Heart left ventricle (tissue), 16 donors: ENCODE data around the gene RNF34. TPM values are rescaled to one million over a fixed set of nuclear protein-coding genes. Genes with fewer than 3 reads are reported as not detected.

ENCODE experiments used
- ATAC-seq, 4 donors: fragments of 200-7000 bp; cut with Tn5 transposase; one replicate each; pipeline ENCODE4 v1.9.1; 2020 to 2022; ENCODE audit warnings: moderate library complexity in 4 of 4, mild to moderate bottlenecking in 3 of 4, moderate number of reproducible peaks in 1 of 4
- DNase-seq, 5 donors: peaks; one replicate each; pipeline ENCODE4 v3.0.0-alpha.2; 2020
- H3K27ac ChIP-seq, 12 donors: fragments of 200-600 bp; sonication (generic) in 4 of 12; one replicate each; pipeline versions ENCODE4 v1.5.0 to v1.8.0; 2016 to 2022; ENCODE audit warnings: mild to moderate bottlenecking in 2 of 12
- H3K27me3 ChIP-seq, 9 donors: fragments of 200-600 bp; sonication (generic) in 2 of 9; one replicate each; pipeline versions ENCODE4 v1.5.1 to v1.8.0; 2016 to 2022; ENCODE audit warnings: mild to moderate bottlenecking in 3 of 9
- H3K36me3 ChIP-seq, 9 donors: fragments of 200-600 bp; sonication (generic) in 2 of 9; one replicate each; pipeline versions ENCODE4 v1.5.0 to v1.8.0; 2018 to 2022; ENCODE audit warnings: mild to moderate bottlenecking in 2 of 9
- H3K4me1 ChIP-seq, 12 donors: fragments of 200-600 bp; sonication (generic) in 4 of 12; one replicate each; pipeline versions ENCODE4 v1.5.0 to v1.8.0; 2016 to 2022; ENCODE audit warnings: mild to moderate bottlenecking in 3 of 12
- H3K4me3 ChIP-seq, 12 donors: fragments of 200-600 bp; sonication (generic) in 4 of 12; one replicate each; pipeline versions ENCODE4 v1.5.0 to v1.8.0; 2017 to 2022; ENCODE audit warnings: mild to moderate bottlenecking in 9 of 12, moderate library complexity in 4 of 12
- H3K9me3 ChIP-seq, 12 donors: fragments of 200-600 bp; sonication (generic) in 4 of 12; one replicate each; pipeline versions ENCODE4 v1.5.0 to v1.8.0; 2016 to 2022; ENCODE audit warnings: mild to moderate bottlenecking in 1 of 12
- CTCF ChIP-seq, 12 donors: fragments of 200-600 bp; sonication (generic) in 4 of 12; IDR thresholded peaks; one replicate each; pipeline versions ENCODE4 v1.5.0 to v1.8.0; 2018 to 2022; ENCODE audit warnings: antibody characterized with exemption in 12 of 12, mild to moderate bottlenecking in 5 of 12
- POLR2A ChIP-seq, 2 donors: fragments of 450-650 bp; IDR thresholded peaks; one replicate each; pipeline ENCODE4 v1.6.1; 2017; ENCODE audit warnings: antibody characterized with exemption in 2 of 2, mild to moderate bottlenecking in 2 of 2, moderate library complexity in 2 of 2
- WGBS, 4 donors: extraction: QIAGEN DNeasy Blood & Tissue Kit in 2 of 4; methylation state at CpG; one replicate each; pipeline versions ENCODE4 v1.1.5 to v1.1.7; 2013 to 2018; 5-methylcytosine and 5-hydroxymethylcytosine counted together
- intact Hi-C, 10 donors: fragments of 100-400 bp; cut with DNase I; formaldehyde crosslinking; loops; one replicate each; pipeline versions ENCODE4 v1.11.1 to v1.14.2; 2022
- polyA plus RNA-seq, 2 donors: library from polyadenylated mRNA; stranded (reverse); fragments of 200-250 nt; gene quantifications; one replicate each; pipeline ENCODE4 v1.2.3, GENCODE V29; 2013
- total RNA-seq, 9 donors: library from RNA; depleted of rRNA in 2 of 9; stranded (reverse); fragments of >200 nt in 2 of 9; fragmentation: NEBNext Ultra II Directional in 3 of 9; extraction: Animal tissue kit (Norgen Biotek cat#: 25700) in 3 of 9; gene quantifications; one replicate each; pipeline versions ENCODE4 v1.1.0 to v1.2.4, GENCODE V29; 2016 to 2023
- donor health status: ischemic (EF 13 %, LVEDD 7.1; RV severe dilation, severe dysfunction).
- donor health status: healthy with polysubstance abuse.
- donor health status: DM: no; HTN: yes; CAD: no.
- donor health status: DM: no; HTN: no; CAD: no.
- donor health status: ischemic (EF 25% LVEDD 6.9; RV normal size, moderate dysfunction).
- donor health status: ischemic (EF 25% LVEDD 5.7; RV mildly dilated, moderate dysfunction).
- donor health status: healthy.
- donor health status: DM: yes; HTN: yes; CAD: no.
- donor health status: ischemic (EF 35%, LVEDD 5.7; RV mildly dilated, moderate dysfunction).
- donor health status: nonischemic (EF 11% LVEDD 7.7; RV severe dilation, severe dysfunction).
- donor health status: DM: yes; HTN: yes; CAD: no.
- donor health status: PGD.
- donor health status: ischemic (EF 29% LVEDD 5.4; RV normal size, mild dysfunction).
- donor health status: nonischemic (EF 23%, LVEDD 6.1; RV moderate dilation, normal function).

Gene RNF34
- total and polyA plus RNA-seq, 11 donors, result 19.3 to 31.5 (median 25.7) TPM

GRCh38 chr12:121413917-121414316, 14.0 kb downstream of the RNF34 start:
- ATAC-seq (no peak), DNase-seq (no peak)
- H3K27ac ChIP-seq, result no peak overlapping the region
- no peaks in the 10 kb centered on the region for H3K9me3 ChIP-seq
- intact Hi-C loops, result no loop called here
- no peak for TF ChIP-seq CTCF (IDR thresholded peaks at IDR 0.05)
- TF ChIP-seq POLR2A (IDR thresholded peaks at IDR 0.05), result no peak
- peaks cover 0 to 51% (median 40%) of the 10 kb centered on the region in 9 donors for H3K36me3 ChIP-seq
- WGBS, 4 donors, result 83 to 98% (median 91%) methylated on average over 1 of the region's 1 CpG
- peaks cover 0 to 9% (median 2%) of the 10 kb centered on the region in 12 donors for H3K4me1 ChIP-seq
- H3K27me3 ChIP-seq, result no peaks in the 10 kb centered on the region
- H3K4me3 ChIP-seq, result no peak overlapping the region

GRCh38 chr12:121417847-121418246, 17.9 kb downstream of the RNF34 start:
- ATAC-seq, result peak in 2 of 4 donors; percentile 43 to 44
- Histone ChIP-seq H3K27me3 (no peaks in the 10 kb centered on the region), H3K4me3 (no peak overlapping the region), H3K4me1 (peaks cover 0 to 22% (median 3%) of the 10 kb centered on the region in 12 donors), H3K9me3 (no peaks in the 10 kb centered on the region), H3K27ac (no peak overlapping the region), H3K36me3 (peaks cover 0 to 86% (median 78%) of the 10 kb centered on the region in 9 donors)
- no peak for DNase-seq
- intact Hi-C loops, result no loop called here
- WGBS, 4 donors, result 58 to 71% (median 59%) methylated on average over 6 of the region's 6 CpGs
- no peak for TF ChIP-seq CTCF (IDR thresholded peaks at IDR 0.05)
- no peak for TF ChIP-seq POLR2A (IDR thresholded peaks at IDR 0.05)

- Histone ChIP-seq H3K4me3 (no peak overlapping the region), H3K27me3 (no peaks in the 10 kb centered on the region), H3K9me3 (no peaks in the 10 kb centered on the region), H3K27ac (no peak overlapping the region), H3K36me3 (peaks cover 0 to 99% (median 93%) of the 10 kb centered on the region in 9 donors), H3K4me1 (peaks cover 0 to 35% (median 14%) of the 10 kb centered on the region in 12 donors)
- no peak for DNase-seq
- TF ChIP-seq CTCF (IDR thresholded peaks at IDR 0.05) (no peak), POLR2A (IDR thresholded peaks at IDR 0.05) (no peak)
- ATAC-seq, result no peak
- intact Hi-C loops, result no loop called here
- WGBS, 4 donors, result 88 to 94% (median 92%) methylated on average over 6 of the region's 6 CpGs
Measured at GRCh38 chr12:121420109-121420508, 20.2 kb downstream of the RNF34 start.

- Histone ChIP-seq H3K9me3 (no peaks in the 10 kb centered on the region), H3K4me3 (no peak overlapping the region), H3K27ac (peak overlapping the region in 10 of 12 donors; percentile 39 to 87 (median 68)), H3K36me3 (peaks cover 0 to 100% (median 96%) of the 10 kb centered on the region in 9 donors), H3K27me3 (no peaks in the 10 kb centered on the region), H3K4me1 (peaks cover 0 to 29% (median 13%) of the 10 kb centered on the region in 12 donors)
- WGBS, 4 donors, result 93 to 97% (median 94%) methylated on average over 9 to 14 of the region's 14 CpGs
- no peak for TF ChIP-seq CTCF (IDR thresholded peaks at IDR 0.05)
- no peak for TF ChIP-seq POLR2A (IDR thresholded peaks at IDR 0.05)
- intact Hi-C loops, result no loop called here
- no peak for DNase-seq
- peak in 1 of 4 donors; percentile 25 for ATAC-seq
Measured at GRCh38 chr12:121423253-121423652, 23.3 kb downstream of the RNF34 start.
